HEK293 (cell line): ENCODE results near the gene CWC25.

Experiments
- CTCF ChIA-PET: fragments of 350-600 bp; formaldehyde crosslinking; extraction: SDS; loops from one replicate; lab custom pipeline; 2021; ENCODE audit warnings: antibody characterized with exemption; lab: Yijun Ruan, JAX
- POLR2A ChIA-PET: fragments of 300-600 bp; formaldehyde crosslinking; extraction: SDS; loops from one replicate; lab custom pipeline; 2020; ENCODE audit warnings: antibody characterized with exemption, inconsistent platforms; lab: Yijun Ruan, JAX
- H3K27ac ChIP-seq: fragments of 200-500 bp; sonication (Bioruptor generic); 2 replicates; pipeline ENCODE4 v1.5.1; 2014; ENCODE audit warnings: low read depth, low read length, control low read depth, inconsistent platforms; ENCODE audit errors: extremely low read depth
- H3K36me3 ChIP-seq, 2 experiments: fragments of 200-500 bp in 1 of 2; sonication (Bioruptor generic) in 1 of 2; 1 replicate in 1 of 2; 2 replicates in 1 of 2; pipeline ENCODE4 v1.5.1; 2014 to 2017; ENCODE audit warnings: inconsistent platforms in 2 of 2, low read length in 2 of 2; ENCODE audit not compliant: control insufficient read depth in 2 of 2, insufficient read depth in 1 of 2
- H3K4me1 ChIP-seq: fragments of 200-500 bp; sonication (Bioruptor generic); 2 replicates; pipeline ENCODE4 v1.5.1; 2014; ENCODE audit warnings: mild to moderate bottlenecking, low read length, inconsistent platforms; ENCODE audit not compliant: control insufficient read depth, insufficient read depth
- H3K4me3 ChIP-seq: 2 replicates; pipeline ENCODE4 v1.5.1; 2011; ENCODE audit warnings: low read depth, mild to moderate bottlenecking, control low read depth, low read length, moderate library complexity
- H3K9me3 ChIP-seq: fragments of 200-500 bp; sonication (Bioruptor generic); 2 replicates; pipeline ENCODE4 v1.5.1; 2014; ENCODE audit warnings: low read depth, low read length, inconsistent platforms; ENCODE audit not compliant: control insufficient read depth, insufficient read depth
- BCL11B ChIP-seq: fragments of 450-650 bp; formaldehyde crosslinking; IDR thresholded peaks from 2 replicates; pipeline ENCODE4 v1.5.1; 2016; ENCODE audit warnings: low read depth, missing biosample characterization, missing genetic modification characterization
- ZFP37 ChIP-seq: fragments of 450-650 bp; formaldehyde crosslinking; IDR thresholded peaks from 2 replicates; pipeline ENCODE4 v1.5.1; 2016; ENCODE audit warnings: missing biosample characterization, missing genetic modification characterization
- ZNF16 ChIP-seq: fragments of 450-650 bp; formaldehyde crosslinking; IDR thresholded peaks from 2 replicates; pipeline ENCODE4 v1.5.1; 2016; ENCODE audit warnings: low read depth, missing biosample characterization, missing genetic modification characterization
- ZNF175 ChIP-seq: fragments of 450-650 bp; formaldehyde crosslinking; IDR thresholded peaks from 2 replicates; pipeline ENCODE4 v1.5.1; 2016; ENCODE audit warnings: missing biosample characterization, missing genetic modification characterization
- ZNF24 ChIP-seq: fragments of 450-650 bp; formaldehyde crosslinking; IDR thresholded peaks from 2 replicates; pipeline ENCODE4 v1.5.1; 2016; ENCODE audit warnings: missing biosample characterization, missing genetic modification characterization
- ZNF48 ChIP-seq: fragments of 450-650 bp; formaldehyde crosslinking; IDR thresholded peaks from 2 replicates; pipeline ENCODE4 v1.5.1; 2016; ENCODE audit warnings: missing biosample characterization, missing genetic modification characterization
- ZNF510 ChIP-seq: fragments of 450-650 bp; formaldehyde crosslinking; IDR thresholded peaks from 2 replicates; pipeline ENCODE4 v1.5.1; 2018; ENCODE audit warnings: mild to moderate bottlenecking, missing genetic modification characterization, missing biosample characterization; ENCODE audit not compliant: insufficient replicate concordance
- ZNF514 ChIP-seq: fragments of 450-650 bp; formaldehyde crosslinking; IDR thresholded peaks from 2 replicates; pipeline ENCODE4 v1.5.1; 2016; ENCODE audit warnings: missing biosample characterization, missing genetic modification characterization
- ZNF530 ChIP-seq: fragments of 450-650 bp; formaldehyde crosslinking; IDR thresholded peaks from 2 replicates; pipeline ENCODE4 v1.5.1; 2016; ENCODE audit warnings: low read depth, missing biosample characterization, missing genetic modification characterization
- ZNF600 ChIP-seq: fragments of 450-650 bp; formaldehyde crosslinking; IDR thresholded peaks from 2 replicates; pipeline ENCODE4 v1.5.1; 2016; ENCODE audit warnings: missing biosample characterization, missing genetic modification characterization
- ZNF623 ChIP-seq: fragments of 450-650 bp; formaldehyde crosslinking; IDR thresholded peaks from 2 replicates; pipeline ENCODE4 v1.5.1; 2016; ENCODE audit warnings: missing biosample characterization, missing genetic modification characterization
- ZNF654 ChIP-seq: fragments of 450-650 bp; formaldehyde crosslinking; IDR thresholded peaks from 2 replicates; pipeline ENCODE4 v1.5.1; 2016; ENCODE audit warnings: low read depth, missing biosample characterization, missing genetic modification characterization
- ZNF830 ChIP-seq: fragments of 450-650 bp; IDR thresholded peaks from 2 replicates; pipeline ENCODE4 v1.5.0; 2018; ENCODE audit warnings: missing biosample characterization, missing genetic modification characterization, low read depth, mild to moderate bottlenecking, moderate library complexity
- TF ChIP-seq, protein P1 (sequence below): fragments of 450-650 bp; formaldehyde crosslinking; IDR thresholded peaks from 2 replicates; pipeline ENCODE4; 2016; ENCODE audit warnings: missing biosample characterization, missing genetic modification characterization
- TF ChIP-seq, protein P2 (sequence below): fragments of 450-650 bp; formaldehyde crosslinking; IDR thresholded peaks from 2 replicates; pipeline ENCODE4 v1.5.1; 2016; ENCODE audit warnings: missing biosample characterization, missing genetic modification characterization
- TF ChIP-seq, protein P3 (sequence below): fragments of 450-650 bp; formaldehyde crosslinking; IDR thresholded peaks from 2 replicates; pipeline ENCODE4 v1.5.1; 2016; ENCODE audit warnings: missing biosample characterization, missing genetic modification characterization
- TF ChIP-seq, protein P4 (sequence below): fragments of 450-650 bp; formaldehyde crosslinking; optimal IDR thresholded peaks from 2 replicates; pipeline ENCODE3; 2016; ENCODE audit warnings: missing biosample characterization, mild to moderate bottlenecking, missing genetic modification characterization
- TF ChIP-seq, protein P5 (sequence below): fragments of 450-650 bp; formaldehyde crosslinking; IDR thresholded peaks from 2 replicates; pipeline ENCODE4 v1.5.1; 2016; ENCODE audit warnings: missing biosample characterization, missing genetic modification characterization, borderline replicate concordance
- TF ChIP-seq, protein P6 (sequence below): fragments of 450-650 bp; formaldehyde crosslinking; IDR thresholded peaks from 2 replicates; pipeline ENCODE4 v1.5.1; 2016; ENCODE audit warnings: missing biosample characterization, missing genetic modification characterization
- TF ChIP-seq, protein P7 (sequence below): fragments of 450-650 bp; formaldehyde crosslinking; IDR thresholded peaks from 2 replicates; pipeline ENCODE4 v1.5.1; 2017; ENCODE audit warnings: missing biosample characterization, missing genetic modification characterization

Gene CWC25

DNA sequence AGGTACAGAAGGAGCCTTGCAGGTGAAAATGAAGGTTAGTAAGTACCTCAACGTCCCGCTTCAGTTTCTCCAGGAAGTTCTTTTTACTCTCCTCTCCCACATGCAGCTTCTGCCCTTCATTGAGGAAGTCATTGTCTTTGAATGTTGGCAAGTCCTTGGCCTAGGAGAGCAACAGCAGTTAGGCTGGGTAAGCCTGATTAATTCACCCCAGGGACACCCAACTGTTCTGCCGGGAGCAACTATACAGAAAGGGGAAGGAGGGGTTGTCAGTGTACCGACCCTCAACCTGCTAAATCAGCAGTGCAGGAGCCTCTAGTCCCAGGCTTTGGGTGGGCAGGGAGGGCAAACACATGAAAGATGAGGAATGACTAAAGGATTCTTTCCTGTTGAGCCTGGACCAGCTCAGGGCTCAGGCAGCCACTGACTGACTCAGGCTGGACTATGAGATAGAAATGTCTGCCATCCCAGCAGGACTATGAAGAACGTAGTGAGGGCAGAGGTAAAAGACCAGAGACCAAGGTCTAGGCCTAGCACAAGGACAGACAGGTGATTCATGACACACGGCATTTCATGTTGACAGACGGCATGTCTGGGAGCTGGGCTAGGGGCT is 47.4 kb downstream of the CWC25 start:
- H3K36me3 ChIP-seq = peaks cover 60 to 95% of the 10 kb centered on the region in 2 experiments
- no peaks in the 10 kb centered on the region for H3K4me1 ChIP-seq
- POLR2A ChIA-PET = interaction anchor here (1.5 kb wide), 1 partner anchor 13 kb away, joined by 4 read pairs; no protein-coding TSS in a partner anchor
- TF ChIP-seq ZNF48 (tag by site-specific recombination) (no peak), ZNF514 (tag by site-specific recombination) (no peak), ZFP37 (tag by site-specific recombination) (no peak), ZNF623 (tag by site-specific recombination) (no peak), ZNF654 (tag by site-specific recombination) (no peak), ZNF600 (tag by site-specific recombination) (no peak), ZNF510 (no peak), ZNF530 (tag by site-specific recombination) (no peak), BCL11B (tag by site-specific recombination) (no peak), ZNF830 (no peak), ZNF175 (tag by site-specific recombination) (no peak), ZNF24 (tag by site-specific recombination) (no peak), ZNF16 (tag by site-specific recombination) (no peak)
- TF ChIP-seq, protein P1, sequence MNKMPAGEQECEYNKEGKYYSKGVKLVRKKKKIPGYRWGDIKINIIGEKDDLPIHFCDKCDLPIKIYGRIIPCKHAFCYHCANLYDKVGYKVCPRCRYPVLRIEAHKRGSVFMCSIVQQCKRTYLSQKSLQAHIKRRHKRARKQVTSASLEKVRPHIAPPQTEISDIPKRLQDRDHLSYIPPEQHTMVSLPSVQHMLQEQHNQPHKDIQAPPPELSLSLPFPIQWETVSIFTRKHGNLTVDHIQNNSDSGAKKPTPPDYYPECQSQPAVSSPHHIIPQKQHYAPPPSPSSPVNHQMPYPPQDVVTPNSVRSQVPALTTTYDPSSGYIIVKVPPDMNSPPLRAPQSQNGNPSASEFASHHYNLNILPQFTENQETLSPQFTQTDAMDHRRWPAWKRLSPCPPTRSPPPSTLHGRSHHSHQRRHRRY = no peak
- TF ChIP-seq, protein P2, sequence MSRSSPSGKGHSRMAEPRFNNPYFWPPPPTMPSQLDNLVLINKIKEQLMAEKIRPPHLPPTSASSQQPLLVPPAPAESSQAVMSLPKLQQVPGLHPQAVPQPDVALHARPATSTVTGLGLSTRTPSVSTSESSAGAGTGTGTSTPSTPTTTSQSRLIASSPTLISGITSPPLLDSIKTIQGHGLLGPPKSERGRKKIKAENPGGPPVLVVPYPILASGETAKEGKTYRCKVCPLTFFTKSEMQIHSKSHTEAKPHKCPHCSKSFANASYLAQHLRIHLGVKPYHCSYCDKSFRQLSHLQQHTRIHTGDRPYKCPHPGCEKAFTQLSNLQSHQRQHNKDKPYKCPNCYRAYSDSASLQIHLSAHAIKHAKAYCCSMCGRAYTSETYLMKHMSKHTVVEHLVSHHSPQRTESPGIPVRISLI (tag by site-specific recombination) = no peak
- TF ChIP-seq, protein P3, sequence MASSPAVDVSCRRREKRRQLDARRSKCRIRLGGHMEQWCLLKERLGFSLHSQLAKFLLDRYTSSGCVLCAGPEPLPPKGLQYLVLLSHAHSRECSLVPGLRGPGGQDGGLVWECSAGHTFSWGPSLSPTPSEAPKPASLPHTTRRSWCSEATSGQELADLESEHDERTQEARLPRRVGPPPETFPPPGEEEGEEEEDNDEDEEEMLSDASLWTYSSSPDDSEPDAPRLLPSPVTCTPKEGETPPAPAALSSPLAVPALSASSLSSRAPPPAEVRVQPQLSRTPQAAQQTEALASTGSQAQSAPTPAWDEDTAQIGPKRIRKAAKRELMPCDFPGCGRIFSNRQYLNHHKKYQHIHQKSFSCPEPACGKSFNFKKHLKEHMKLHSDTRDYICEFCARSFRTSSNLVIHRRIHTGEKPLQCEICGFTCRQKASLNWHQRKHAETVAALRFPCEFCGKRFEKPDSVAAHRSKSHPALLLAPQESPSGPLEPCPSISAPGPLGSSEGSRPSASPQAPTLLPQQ (tag by site-specific recombination) = no peak
- TF ChIP-seq, protein P4, sequence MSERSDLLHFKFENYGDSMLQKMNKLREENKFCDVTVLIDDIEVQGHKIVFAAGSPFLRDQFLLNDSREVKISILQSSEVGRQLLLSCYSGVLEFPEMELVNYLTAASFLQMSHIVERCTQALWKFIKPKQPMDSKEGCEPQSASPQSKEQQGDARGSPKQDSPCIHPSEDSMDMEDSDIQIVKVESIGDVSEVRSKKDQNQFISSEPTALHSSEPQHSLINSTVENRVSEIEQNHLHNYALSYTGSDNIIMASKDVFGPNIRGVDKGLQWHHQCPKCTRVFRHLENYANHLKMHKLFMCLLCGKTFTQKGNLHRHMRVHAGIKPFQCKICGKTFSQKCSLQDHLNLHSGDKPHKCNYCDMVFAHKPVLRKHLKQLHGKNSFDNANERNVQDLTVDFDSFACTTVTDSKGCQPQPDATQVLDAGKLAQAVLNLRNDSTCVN (tag by site-specific recombination) = no peak
- TF ChIP-seq, protein P5, sequence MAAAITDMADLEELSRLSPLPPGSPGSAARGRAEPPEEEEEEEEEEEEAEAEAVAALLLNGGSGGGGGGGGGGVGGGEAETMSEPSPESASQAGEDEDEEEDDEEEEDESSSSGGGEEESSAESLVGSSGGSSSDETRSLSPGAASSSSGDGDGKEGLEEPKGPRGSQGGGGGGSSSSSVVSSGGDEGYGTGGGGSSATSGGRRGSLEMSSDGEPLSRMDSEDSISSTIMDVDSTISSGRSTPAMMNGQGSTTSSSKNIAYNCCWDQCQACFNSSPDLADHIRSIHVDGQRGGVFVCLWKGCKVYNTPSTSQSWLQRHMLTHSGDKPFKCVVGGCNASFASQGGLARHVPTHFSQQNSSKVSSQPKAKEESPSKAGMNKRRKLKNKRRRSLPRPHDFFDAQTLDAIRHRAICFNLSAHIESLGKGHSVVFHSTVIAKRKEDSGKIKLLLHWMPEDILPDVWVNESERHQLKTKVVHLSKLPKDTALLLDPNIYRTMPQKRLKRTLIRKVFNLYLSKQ (tag by site-specific recombination) = no peak
- TF ChIP-seq, protein P6, sequence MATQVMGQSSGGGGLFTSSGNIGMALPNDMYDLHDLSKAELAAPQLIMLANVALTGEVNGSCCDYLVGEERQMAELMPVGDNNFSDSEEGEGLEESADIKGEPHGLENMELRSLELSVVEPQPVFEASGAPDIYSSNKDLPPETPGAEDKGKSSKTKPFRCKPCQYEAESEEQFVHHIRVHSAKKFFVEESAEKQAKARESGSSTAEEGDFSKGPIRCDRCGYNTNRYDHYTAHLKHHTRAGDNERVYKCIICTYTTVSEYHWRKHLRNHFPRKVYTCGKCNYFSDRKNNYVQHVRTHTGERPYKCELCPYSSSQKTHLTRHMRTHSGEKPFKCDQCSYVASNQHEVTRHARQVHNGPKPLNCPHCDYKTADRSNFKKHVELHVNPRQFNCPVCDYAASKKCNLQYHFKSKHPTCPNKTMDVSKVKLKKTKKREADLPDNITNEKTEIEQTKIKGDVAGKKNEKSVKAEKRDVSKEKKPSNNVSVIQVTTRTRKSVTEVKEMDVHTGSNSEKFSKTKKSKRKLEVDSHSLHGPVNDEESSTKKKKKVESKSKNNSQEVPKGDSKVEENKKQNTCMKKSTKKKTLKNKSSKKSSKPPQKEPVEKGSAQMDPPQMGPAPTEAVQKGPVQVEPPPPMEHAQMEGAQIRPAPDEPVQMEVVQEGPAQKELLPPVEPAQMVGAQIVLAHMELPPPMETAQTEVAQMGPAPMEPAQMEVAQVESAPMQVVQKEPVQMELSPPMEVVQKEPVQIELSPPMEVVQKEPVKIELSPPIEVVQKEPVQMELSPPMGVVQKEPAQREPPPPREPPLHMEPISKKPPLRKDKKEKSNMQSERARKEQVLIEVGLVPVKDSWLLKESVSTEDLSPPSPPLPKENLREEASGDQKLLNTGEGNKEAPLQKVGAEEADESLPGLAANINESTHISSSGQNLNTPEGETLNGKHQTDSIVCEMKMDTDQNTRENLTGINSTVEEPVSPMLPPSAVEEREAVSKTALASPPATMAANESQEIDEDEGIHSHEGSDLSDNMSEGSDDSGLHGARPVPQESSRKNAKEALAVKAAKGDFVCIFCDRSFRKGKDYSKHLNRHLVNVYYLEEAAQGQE = no peak
- TF ChIP-seq, protein P7, sequence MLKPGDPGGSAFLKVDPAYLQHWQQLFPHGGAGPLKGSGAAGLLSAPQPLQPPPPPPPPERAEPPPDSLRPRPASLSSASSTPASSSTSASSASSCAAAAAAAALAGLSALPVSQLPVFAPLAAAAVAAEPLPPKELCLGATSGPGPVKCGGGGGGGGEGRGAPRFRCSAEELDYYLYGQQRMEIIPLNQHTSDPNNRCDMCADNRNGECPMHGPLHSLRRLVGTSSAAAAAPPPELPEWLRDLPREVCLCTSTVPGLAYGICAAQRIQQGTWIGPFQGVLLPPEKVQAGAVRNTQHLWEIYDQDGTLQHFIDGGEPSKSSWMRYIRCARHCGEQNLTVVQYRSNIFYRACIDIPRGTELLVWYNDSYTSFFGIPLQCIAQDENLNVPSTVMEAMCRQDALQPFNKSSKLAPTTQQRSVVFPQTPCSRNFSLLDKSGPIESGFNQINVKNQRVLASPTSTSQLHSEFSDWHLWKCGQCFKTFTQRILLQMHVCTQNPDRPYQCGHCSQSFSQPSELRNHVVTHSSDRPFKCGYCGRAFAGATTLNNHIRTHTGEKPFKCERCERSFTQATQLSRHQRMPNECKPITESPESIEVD (tag by site-specific recombination) = no peak
- TF ChIP-seq, all 188 proteins: peak for 0
- Histone ChIP-seq H3K9me3 (no peaks in the 10 kb centered on the region), H3K27ac (no peak overlapping the region), H3K4me3 (no peak overlapping the region)
- CTCF ChIA-PET = interaction anchor here (0.5 kb wide), 1 partner anchor 357 kb away, joined by 3 read pairs; no protein-coding TSS in a partner anchor
